H9 (cell line): ENCODE measurements around the gene MBOAT2. TPM values are rescaled to one million over a fixed set of nuclear protein-coding genes. Genes with fewer than 3 reads are reported as not detected.

ENCODE experiments used
- DNase-seq: peaks from one replicate; pipeline ENCODE4 v3.0.0-alpha.2; 2017
- H2AFZ ChIP-seq: one replicate; pipeline ENCODE4 v1.6.1; 2013; ENCODE audit warnings: mild to moderate bottlenecking, low read length, control low read depth, moderate library complexity
- H2AK5ac ChIP-seq: 2 replicates; pipeline ENCODE4 v1.6.1; 2013; ENCODE audit warnings: low read length, control low read depth, mixed read lengths; ENCODE audit not compliant: insufficient read length
- H2BK120ac ChIP-seq: one replicate; pipeline ENCODE4 v1.6.1; 2013; ENCODE audit warnings: low read depth, mild to moderate bottlenecking, low read length, control low read depth, inconsistent platforms; ENCODE audit not compliant: poor library complexity, severe bottlenecking
- H2BK12ac ChIP-seq: 2 replicates; pipeline ENCODE4 v1.6.1; 2013; ENCODE audit warnings: low read length, control low read depth, mixed read lengths, low read depth; ENCODE audit not compliant: insufficient read length
- H2BK15ac ChIP-seq: 2 replicates; pipeline ENCODE4 v1.6.1; 2013; ENCODE audit warnings: low read depth, low read length, control low read depth
- H2BK20ac ChIP-seq: one replicate; pipeline ENCODE4 v1.6.1; 2013; ENCODE audit warnings: low read depth, mild to moderate bottlenecking, low read length, control low read depth, inconsistent platforms; ENCODE audit not compliant: poor library complexity, severe bottlenecking
- H2BK5ac ChIP-seq: 2 replicates; pipeline ENCODE4 v1.6.1; 2013; ENCODE audit warnings: low read length, control low read depth, mixed read lengths; ENCODE audit not compliant: insufficient read length
- H3K14ac ChIP-seq: 2 replicates; pipeline ENCODE4 v1.6.1; 2013; ENCODE audit warnings: low read length, control low read depth; ENCODE audit not compliant: insufficient read depth
- H3K18ac ChIP-seq: 2 replicates; pipeline ENCODE4 v1.6.1; 2013; ENCODE audit warnings: low read depth, mild to moderate bottlenecking, mixed read lengths, low read length, control low read depth; ENCODE audit not compliant: insufficient read length
- H3K23ac ChIP-seq: 2 replicates; pipeline ENCODE4 v1.6.1; 2013; ENCODE audit warnings: low read length, control low read depth, mixed read lengths, low read depth; ENCODE audit not compliant: insufficient read length
- H3K23me2 ChIP-seq: 2 replicates; pipeline ENCODE4 v1.6.1; 2013; ENCODE audit warnings: low read depth, mild to moderate bottlenecking, mixed read lengths, low read length, control low read depth; ENCODE audit not compliant: insufficient read length, poor library complexity, severe bottlenecking
- H3K27ac ChIP-seq: 2 replicates; pipeline ENCODE4 v1.5.1; 2013; ENCODE audit warnings: low read length, control low read depth, mixed read lengths, low read depth; ENCODE audit not compliant: insufficient read length
- H3K27me3 ChIP-seq: 2 replicates; pipeline ENCODE4 v1.6.1; 2013; ENCODE audit warnings: low read length, control low read depth, inconsistent platforms; ENCODE audit not compliant: insufficient read depth
- H3K4ac ChIP-seq: 2 replicates; pipeline ENCODE4 v1.6.1; 2013; ENCODE audit warnings: low read depth, mild to moderate bottlenecking, control low read depth, inconsistent platforms, low read length, moderate library complexity
- H3K4me1 ChIP-seq: 2 replicates; pipeline ENCODE4 v1.6.1; 2013; ENCODE audit warnings: low read length, control low read depth, inconsistent platforms; ENCODE audit not compliant: insufficient read depth
- H3K4me2 ChIP-seq: 2 replicates; pipeline ENCODE4 v1.6.1; 2013; ENCODE audit warnings: low read length, control low read depth, mixed read lengths; ENCODE audit not compliant: insufficient read length, insufficient read depth
- H3K56ac ChIP-seq: 2 replicates; pipeline ENCODE4 v1.6.1; 2013; ENCODE audit warnings: low read depth, mild to moderate bottlenecking, mixed read lengths, low read length, control low read depth; ENCODE audit not compliant: insufficient read length
- H3K79me1 ChIP-seq: 2 replicates; pipeline ENCODE4 v1.6.1; 2013; ENCODE audit warnings: low read depth, mild to moderate bottlenecking, moderate library complexity, low read length, control low read depth, inconsistent platforms; ENCODE audit not compliant: insufficient read depth, poor library complexity, severe bottlenecking
- H3K79me2 ChIP-seq: 2 replicates; pipeline ENCODE4 v1.6.1; 2013; ENCODE audit warnings: low read length, control low read depth, inconsistent platforms; ENCODE audit not compliant: insufficient read depth
- H3K9ac ChIP-seq: 2 replicates; pipeline ENCODE4 v1.6.1; 2013; ENCODE audit warnings: low read length, control low read depth, mixed read lengths; ENCODE audit not compliant: insufficient read length; ENCODE audit errors: extremely low read depth
- H3K9me3 ChIP-seq: one replicate; pipeline ENCODE4 v1.6.1; 2013; ENCODE audit warnings: low read depth, low read length, inconsistent platforms; ENCODE audit not compliant: control insufficient read depth
- H3T11ph ChIP-seq: one replicate; pipeline ENCODE4 v1.6.1; 2013; ENCODE audit warnings: mild to moderate bottlenecking, low read length, control low read depth, inconsistent platforms
- H4K20me1 ChIP-seq: one replicate; pipeline ENCODE4 v1.6.1; 2013; ENCODE audit not compliant: control insufficient read depth, insufficient read length, insufficient read depth
- H4K5ac ChIP-seq: 2 replicates; pipeline ENCODE4 v1.6.1; 2013; ENCODE audit warnings: low read depth, mild to moderate bottlenecking, mixed read lengths, low read length, control low read depth; ENCODE audit not compliant: insufficient read length
- H4K8ac ChIP-seq: replicated peaks from 2 replicates; pipeline ENCODE4 v1.6.1; 2013; ENCODE audit warnings: low read length, control low read depth, mixed read lengths, low read depth; ENCODE audit not compliant: insufficient read length
- H4K91ac ChIP-seq: 2 replicates; pipeline ENCODE4 v1.6.1; 2013; ENCODE audit warnings: low read depth, mild to moderate bottlenecking, moderate library complexity, mixed read lengths, low read length, control low read depth; ENCODE audit not compliant: insufficient read length
- H3K27ac Mint-ChIP-seq, 3 experiments: 2 replicates in 2 of 3; 3 replicates in 1 of 3; pipeline ENCODE4 v1.8.0; 2020 to 2021; ENCODE audit warnings: mixed read lengths in 3 of 3, mild to moderate bottlenecking in 1 of 3, moderate library complexity in 1 of 3
- H3K27me3 Mint-ChIP-seq: 2 replicates; pipeline ENCODE4 v1.8.0; 2021; ENCODE audit warnings: low read depth, mild to moderate bottlenecking, moderate library complexity, mixed read lengths
- H3K36me3 Mint-ChIP-seq, 3 experiments: 2 replicates in 2 of 3; 3 replicates in 1 of 3; pipeline ENCODE4 v1.8.0; 2020 to 2021; ENCODE audit warnings: low read depth in 3 of 3, mixed read lengths in 3 of 3; ENCODE audit not compliant: insufficient read depth in 1 of 3
- H3K4me1 Mint-ChIP-seq, 2 experiments: 2 replicates each; pipeline ENCODE4 v1.8.0; 2020; ENCODE audit warnings: mixed read lengths in 2 of 2
- H3K4me3 Mint-ChIP-seq, 2 experiments: 2 replicates in 1 of 2; 3 replicates in 1 of 2; pipeline ENCODE4 v1.8.0; 2020 to 2021; ENCODE audit warnings: mild to moderate bottlenecking in 2 of 2, mixed read lengths in 2 of 2, moderate library complexity in 1 of 2
- H3K9me3 Mint-ChIP-seq, 2 experiments: 2 replicates in 1 of 2; 3 replicates in 1 of 2; pipeline ENCODE4 v1.8.0; 2020; ENCODE audit warnings: mild to moderate bottlenecking in 2 of 2, mixed read lengths in 2 of 2, moderate library complexity in 1 of 2
- WGBS: extraction: QIAGEN DNeasy Blood & Tissue Kit; methylation state at CpG from one replicate; pipeline ENCODE4 v1.1.7; 2013; ENCODE audit warnings: missing lambda C conversion rate, low lambda C conversion rate, mixed read lengths; ENCODE audit not compliant: insufficient read length; ENCODE audit errors: extremely low coverage; 5-methylcytosine and 5-hydroxymethylcytosine counted together
- total RNA-seq: library from RNA; stranded (reverse); gene quantifications from 2 replicates; pipeline ENCODE4 v1.2.1, GENCODE V29; 2021
- TF ChIP-seq, protein P1 (sequence below): fragments of 200-600 bp; sonication (generic); conservative IDR thresholded peaks from 3 replicates; pipeline ENCODE4 v1.8.0; 2021; ENCODE audit warnings: antibody characterized with exemption, mild to moderate bottlenecking

Gene MBOAT2
- total RNA-seq, 1 experiment from 2014 or later = 20.2 TPM

DNA sequence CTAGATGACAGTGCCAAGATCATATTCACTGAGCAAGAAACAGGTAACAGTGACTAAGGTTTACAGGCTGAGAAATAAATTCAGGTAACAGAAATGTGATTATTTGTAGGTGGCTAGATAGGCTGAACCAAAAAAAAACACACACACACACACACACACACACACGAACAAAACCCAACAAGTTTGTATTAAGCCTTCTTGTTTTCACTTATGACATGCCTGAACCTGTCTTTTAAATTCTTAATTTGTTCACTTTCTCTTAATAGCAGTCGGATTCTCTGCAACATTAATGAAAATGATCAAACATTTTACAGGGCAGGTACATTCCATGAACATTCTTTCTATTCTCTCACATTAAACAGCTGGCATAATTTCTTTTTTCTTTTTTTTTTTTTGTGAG, 147.3 kb downstream of the MBOAT2 start:
- no peak overlapping the region for H3K27ac ChIP-seq
- no peak overlapping the region for H3K18ac ChIP-seq
- H2BK5ac ChIP-seq = no peak overlapping the region
- H2BK15ac ChIP-seq = no peak overlapping the region
- H3K4ac ChIP-seq = no peak overlapping the region
- no peaks in the 10 kb centered on the region for H4K20me1 ChIP-seq
- H4K91ac ChIP-seq = no peak overlapping the region
- no peak overlapping the region for H2BK12ac ChIP-seq
- H3K14ac ChIP-seq = no peak overlapping the region
- H3K9ac ChIP-seq = no peak overlapping the region
- no peak for DNase-seq
- H3K9me3 Mint-ChIP-seq = no peaks in the 10 kb centered on the region
- H4K8ac ChIP-seq = no peak overlapping the region
- no peaks in the 10 kb centered on the region for H3K79me1 ChIP-seq
- no peaks in the 10 kb centered on the region for H3K27me3 Mint-ChIP-seq
- H4K5ac ChIP-seq = no peak overlapping the region
- no peak overlapping the region for H3K4me3 Mint-ChIP-seq
- no peak overlapping the region for H3K4me2 ChIP-seq
- H3K27me3 ChIP-seq = no peaks in the 10 kb centered on the region
- H3K79me2 ChIP-seq = no peaks in the 10 kb centered on the region
- H3K9me3 ChIP-seq = no peaks in the 10 kb centered on the region
- no peak overlapping the region for H2AK5ac ChIP-seq
- H3K4me1 Mint-ChIP-seq = peaks cover 6 to 11% of the 10 kb centered on the region in 2 experiments
- H3K23ac ChIP-seq = no peak overlapping the region
- H2AFZ ChIP-seq = no peak overlapping the region
- H3K36me3 Mint-ChIP-seq = peaks cover 0 to 14% (median 3%) of the 10 kb centered on the region in 3 experiments; a peak in 4 of 7 replicates
- H3K23me2 ChIP-seq = no peaks in the 10 kb centered on the region
- H3K4me1 ChIP-seq = no peaks in the 10 kb centered on the region
- no peak overlapping the region for H2BK20ac ChIP-seq
- no CpG with 5 or more reads among the region's 2 CpGs for WGBS
- no peak overlapping the region for H3T11ph ChIP-seq
- TF ChIP-seq, protein P1, sequence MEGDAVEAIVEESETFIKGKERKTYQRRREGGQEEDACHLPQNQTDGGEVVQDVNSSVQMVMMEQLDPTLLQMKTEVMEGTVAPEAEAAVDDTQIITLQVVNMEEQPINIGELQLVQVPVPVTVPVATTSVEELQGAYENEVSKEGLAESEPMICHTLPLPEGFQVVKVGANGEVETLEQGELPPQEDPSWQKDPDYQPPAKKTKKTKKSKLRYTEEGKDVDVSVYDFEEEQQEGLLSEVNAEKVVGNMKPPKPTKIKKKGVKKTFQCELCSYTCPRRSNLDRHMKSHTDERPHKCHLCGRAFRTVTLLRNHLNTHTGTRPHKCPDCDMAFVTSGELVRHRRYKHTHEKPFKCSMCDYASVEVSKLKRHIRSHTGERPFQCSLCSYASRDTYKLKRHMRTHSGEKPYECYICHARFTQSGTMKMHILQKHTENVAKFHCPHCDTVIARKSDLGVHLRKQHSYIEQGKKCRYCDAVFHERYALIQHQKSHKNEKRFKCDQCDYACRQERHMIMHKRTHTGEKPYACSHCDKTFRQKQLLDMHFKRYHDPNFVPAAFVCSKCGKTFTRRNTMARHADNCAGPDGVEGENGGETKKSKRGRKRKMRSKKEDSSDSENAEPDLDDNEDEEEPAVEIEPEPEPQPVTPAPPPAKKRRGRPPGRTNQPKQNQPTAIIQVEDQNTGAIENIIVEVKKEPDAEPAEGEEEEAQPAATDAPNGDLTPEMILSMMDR = no peak
- no peak overlapping the region for H2BK120ac ChIP-seq
- no peak overlapping the region for H3K27ac Mint-ChIP-seq
- H3K56ac ChIP-seq = no peak overlapping the region
